ENCODE results near the gene QRICH2. TPM values are rescaled to one million over a fixed set of nuclear protein-coding genes. Genes with fewer than 3 reads are reported as not detected.

Gene QRICH2
- total RNA-seq, 4 donors from 2014 or later: 2.3 to 3.1 (median 2.7) TPM

- Histone ChIP-seq H3K36me3 (no peaks in the 10 kb centered on the region), H3K4me3 (no peak overlapping the region), H3K27ac (no peak overlapping the region), H3K9me3 (no peaks in the 10 kb centered on the region), H3K4me1 (peaks cover 23% of the 10 kb centered on the region), H3K27me3 (peaks cover 13% of the 10 kb centered on the region)
- WGBS: 65% methylated on average over 12 of the region's 12 CpGs
- TF ChIP-seq CTCF (IDR thresholded peaks at IDR 0.05): no peak
- TF ChIP-seq POLR2A (IDR thresholded peaks at IDR 0.05): no peak
- no peak for TF ChIP-seq EP300 (IDR thresholded peaks at IDR 0.05)
- no peak for TF ChIP-seq POLR2AphosphoS5 (IDR thresholded peaks at IDR 0.05)
- peak in 1 of 2 donors; percentile 57 for DNase-seq (ENCODE audit: low spot score in 2 of 2)
Measured at GRCh38 chr17:76243826-76244679, 64.0 kb downstream of the QRICH2 start.

GRCh38 chr17:76241691-76242255 lies 66.3 kb downstream of the QRICH2 start:
- Histone ChIP-seq H3K27ac (no peak overlapping the region), H3K27me3 (peaks cover 17% of the 10 kb centered on the region), H3K4me3 (peak overlapping the region; percentile 66), H3K4me1 (peaks cover 24% of the 10 kb centered on the region), H3K9me3 (no peaks in the 10 kb centered on the region), H3K36me3 (no peaks in the 10 kb centered on the region)
- no peak for TF ChIP-seq POLR2AphosphoS5 (IDR thresholded peaks at IDR 0.05)
- TF ChIP-seq POLR2A (IDR thresholded peaks at IDR 0.05): no peak
- no peak for TF ChIP-seq CTCF (IDR thresholded peaks at IDR 0.05)
- TF ChIP-seq EP300 (IDR thresholded peaks at IDR 0.05): no peak
- 93% methylated on average over 15 of the region's 15 CpGs for WGBS
- peak in 1 of 2 donors; percentile 52 for DNase-seq (ENCODE audit: low spot score in 2 of 2)

GRCh38 chr17:76241204-76241538 lies 66.9 kb downstream of the QRICH2 start:
- peaks cover 17% of the 10 kb centered on the region for H3K27me3 ChIP-seq
- DNase-seq (ENCODE audit: low spot score in 2 of 2): peak in 1 of 2 donors; percentile 67
- H3K27ac ChIP-seq: no peak overlapping the region
- H3K4me3 ChIP-seq: peak overlapping the region; percentile 66
- 9% methylated on average over 12 of the region's 12 CpGs for WGBS
- TF ChIP-seq EP300 (IDR thresholded peaks at IDR 0.05): no peak
- TF ChIP-seq CTCF (IDR thresholded peaks at IDR 0.05): no peak
- TF ChIP-seq POLR2AphosphoS5 (IDR thresholded peaks at IDR 0.05): no peak
- no peak for TF ChIP-seq POLR2A (IDR thresholded peaks at IDR 0.05)
- no peaks in the 10 kb centered on the region for H3K9me3 ChIP-seq
- no peaks in the 10 kb centered on the region for H3K36me3 ChIP-seq
- peaks cover 24% of the 10 kb centered on the region for H3K4me1 ChIP-seq

- 0% methylated on average over 2 of the region's 102 CpGs for whole genome bisulfite sequencing
- no peaks in the 10 kb centered on the region for H3K36me3 ChIP-seq
Measured at GRCh38 chr17:76240461-76241203, 67.4 kb downstream of the QRICH2 start, which contains the start of gene RNF157. RNF157 (minus strand) TSS chr17:76240493; CDS start chr17:76240240, 253 bp downstream.

More at GRCh38 chr17:76240461-76241203, 67.4 kb downstream of the QRICH2 start, which contains the start of gene RNF157:
- H3K27me3 ChIP-seq: peaks cover 17% of the 10 kb centered on the region
- peak in 1 of 2 donors; percentile 69 for DNase-seq (ENCODE audit: low spot score in 2 of 2)
- TF ChIP-seq EP300 (IDR thresholded peaks at IDR 0.05) (no peak), CTCF (IDR thresholded peaks at IDR 0.05) (no peak), POLR2AphosphoS5 (IDR thresholded peaks at IDR 0.05) (no peak), POLR2A (IDR thresholded peaks at IDR 0.05) (no peak)
- H3K27ac ChIP-seq: no peak within 1 kb of the TSS
- peak within 1 kb of the TSS; percentile 66 for H3K4me3 ChIP-seq
- no peaks in the 10 kb centered on the region for H3K9me3 ChIP-seq
- H3K4me1 ChIP-seq: peaks cover 24% of the 10 kb centered on the region
